GM13976 (cell line): Measurements from ENCODE around the gene P2RY4.

Experiments used
- DNase-seq: peaks from one replicate; pipeline ENCODE4 v3.0.0; 2012; ENCODE audit warnings: low spot score
- CTCF ChIP-seq: IDR thresholded peaks from 2 replicates; pipeline ENCODE4 v1.5.1; 2012; ENCODE audit warnings: borderline replicate concordance, mild to moderate bottlenecking; ENCODE audit not compliant: insufficient read depth; ENCODE audit errors: extremely low read depth, missing control alignments, control extremely low read depth
- in situ Hi-C: fragments of 300-500 bp; cut with MboI; formaldehyde crosslinking; loops from one replicate; pipeline ENCODE4 v1.12.0; 2022; ENCODE audit warnings: low sequenced_read_pairs, mixed read lengths, inconsistent platforms; ENCODE audit not compliant: unreplicated experiment

The P2RY4 gene

DNA sequence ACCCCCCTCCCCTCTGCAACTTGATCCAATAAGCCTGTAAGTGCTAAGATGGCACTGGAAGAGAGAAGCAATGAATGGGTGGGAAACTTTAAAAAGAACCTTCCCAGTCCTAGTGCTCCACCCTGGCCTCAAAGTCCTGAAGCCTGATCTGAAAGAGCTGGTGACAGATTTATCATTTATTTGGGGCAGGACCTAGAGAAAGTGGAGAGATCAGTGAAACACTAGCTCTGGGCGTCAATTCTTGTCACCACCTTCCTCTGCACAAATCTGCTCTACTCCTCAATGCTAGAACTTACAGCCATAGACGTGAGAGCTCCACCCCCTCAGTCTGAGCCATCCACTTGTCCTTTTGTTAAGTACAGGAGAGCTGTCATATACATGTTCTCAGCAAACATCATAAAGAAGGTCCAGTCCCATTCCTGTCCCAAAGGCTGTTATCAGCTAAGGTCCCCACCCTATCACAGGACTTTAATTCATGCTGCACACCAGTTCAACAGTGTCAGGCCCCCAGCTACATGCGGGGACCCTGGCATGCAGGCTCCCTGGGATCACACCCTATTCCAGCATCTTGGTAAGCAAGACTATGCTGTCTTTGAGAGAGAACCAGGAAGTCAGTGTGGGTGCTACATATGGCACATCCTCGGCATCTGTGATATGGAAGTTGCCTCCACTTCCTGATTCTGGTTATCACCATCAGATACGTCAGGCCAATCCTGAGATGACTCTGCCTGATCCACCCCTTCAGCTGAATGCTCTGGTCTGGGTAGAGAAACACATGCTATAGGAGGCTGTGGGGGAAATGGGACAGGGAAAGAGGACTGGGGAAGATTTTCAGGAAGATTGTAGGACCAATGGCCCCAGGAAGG lies 2.3 kb downstream of the P2RY4 start:
- TF ChIP-seq CTCF = no peak
- in situ Hi-C loops = no loop called here
- DNase-seq = no peak

- no peak for DNase-seq
- in situ Hi-C loops = no loop called here
- TF ChIP-seq CTCF = no peak
Observed at GRCh38 chrX:70255452-70255851, 4.6 kb downstream of the P2RY4 start.

DNA sequence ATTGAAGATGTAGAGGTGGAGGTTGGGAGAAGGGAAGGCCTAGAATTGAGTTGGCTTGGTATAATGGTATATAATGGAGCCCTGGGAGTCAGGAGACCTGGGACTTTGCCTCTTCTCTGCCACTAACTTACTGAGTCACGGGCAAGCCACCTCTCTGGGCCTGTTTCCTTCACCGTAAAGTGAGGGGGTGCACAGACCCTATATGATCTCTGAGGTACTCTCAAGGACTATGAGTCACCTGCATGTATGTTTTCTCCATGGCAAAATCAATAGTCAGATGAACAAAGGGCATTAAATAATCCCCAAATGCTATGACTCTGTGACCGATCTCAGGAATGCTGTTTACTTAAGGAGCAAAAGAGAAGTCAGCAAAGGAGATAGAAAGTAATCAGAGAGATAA lies 5.1 kb downstream of the P2RY4 start:
- TF ChIP-seq CTCF = no peak
- no peak for DNase-seq
- in situ Hi-C loops = no loop called here

DNA sequence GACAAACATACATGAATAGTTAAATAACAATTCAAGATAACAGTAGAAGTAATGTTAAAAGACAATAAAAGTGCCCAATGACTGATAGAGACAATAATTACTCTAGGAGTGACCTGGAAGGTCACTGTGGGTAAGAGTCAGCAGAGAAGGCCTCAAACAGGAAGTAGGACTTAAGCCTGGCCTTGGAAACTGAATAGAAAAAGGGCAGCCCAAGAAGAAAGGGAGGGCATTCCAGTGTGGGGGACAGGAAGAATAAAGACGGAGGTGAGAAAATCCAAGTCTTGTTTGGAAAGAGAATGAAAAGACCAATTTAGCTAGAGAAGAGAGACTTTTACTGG lies 6.0 kb downstream of the P2RY4 start:
- in situ Hi-C loops = no loop called here
- no peak for DNase-seq
- no peak for TF ChIP-seq CTCF

DNA sequence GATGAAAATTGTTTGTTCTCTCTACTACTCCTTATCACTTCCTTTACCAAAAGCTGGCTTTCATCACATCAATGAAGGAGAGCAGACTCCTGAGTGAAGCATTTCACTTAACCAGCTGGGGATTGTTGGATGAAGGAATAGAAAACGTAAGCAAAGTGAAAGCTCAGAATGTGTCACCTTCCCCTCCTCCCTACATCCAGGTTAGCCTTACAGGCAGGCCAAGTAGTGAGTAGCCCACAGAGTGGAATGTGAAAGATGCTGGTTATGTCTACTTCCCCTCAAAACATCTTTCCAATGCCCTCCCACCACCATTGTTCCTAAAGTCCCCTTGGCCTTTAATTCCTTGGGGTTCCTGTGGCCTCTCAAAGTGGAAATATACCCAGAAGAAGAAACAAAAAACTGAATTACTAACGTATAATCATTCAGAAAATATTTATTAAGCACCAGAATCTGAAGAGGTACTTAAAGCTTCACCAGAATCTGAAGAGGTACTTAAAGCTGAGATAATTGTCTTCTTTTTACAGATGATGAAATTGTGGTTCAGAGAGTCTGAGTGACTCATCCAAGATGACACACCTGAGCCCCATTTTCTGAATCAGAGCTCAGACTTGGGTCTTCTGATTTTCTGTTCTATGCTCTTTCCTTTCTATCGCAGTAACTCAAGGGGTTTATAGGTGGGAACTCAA lies 6.5 kb downstream of the P2RY4 start:
- no peak for DNase-seq
- in situ Hi-C loops = no loop called here
- no peak for TF ChIP-seq CTCF

GRCh38 chrX:70252491-70252890 lies 7.5 kb downstream of the P2RY4 start:
- in situ Hi-C loops = no loop called here

More at GRCh38 chrX:70252491-70252890, 7.5 kb downstream of the P2RY4 start:
- DNase-seq = no peak
- no peak for TF ChIP-seq CTCF
